Esophagus muscularis mucosa (tissue), 4 donors: Measurements from ENCODE around the gene RAB11FIP4. TPM values are rescaled to one million over a fixed set of nuclear protein-coding genes. Genes with fewer than 3 reads are reported as not detected.

Source experiments
- DNase-seq: peaks from one replicate; pipeline ENCODE4 v3.0.0-alpha.2; 2017; ENCODE audit errors: extremely low spot score
- H3K27ac ChIP-seq, 4 donors: fragments of 200-600 bp; sonication (generic); replicated peaks in 1 of 4; 1 replicate in 3 of 4; 2 replicates in 1 of 4; pipeline ENCODE4 v1.5.1; 2016 to 2019; ENCODE audit warnings: mild to moderate bottlenecking in 1 of 4
- H3K27me3 ChIP-seq, 4 donors: fragments of 200-600 bp; sonication (generic); one replicate each; pipeline versions ENCODE4 v1.5.1 to v1.6.0; 2016 to 2019
- H3K36me3 ChIP-seq, 4 donors: fragments of 200-600 bp; sonication (generic); one replicate each; pipeline ENCODE4 v1.5.1; 2016 to 2019
- H3K4me1 ChIP-seq, 4 donors: fragments of 200-600 bp; sonication (generic); one replicate each; pipeline ENCODE4 v1.5.1; 2016 to 2019
- H3K4me3 ChIP-seq, 4 donors: fragments of 200-600 bp; sonication (generic); 1 replicate in 2 of 4; 2 replicates in 2 of 4; pipeline ENCODE4 v1.5.1; 2016 to 2019; ENCODE audit warnings: mild to moderate bottlenecking in 4 of 4, moderate library complexity in 1 of 4
- H3K9me3 ChIP-seq, 4 donors: fragments of 200-600 bp; sonication (generic); 1 replicate in 3 of 4; 2 replicates in 1 of 4; pipeline ENCODE4 v1.5.1; 2016 to 2019
- CTCF ChIP-seq, 3 experiments: fragments of 200-600 bp in 2 of 3; fragments of 450-650 bp in 1 of 3; sonication (generic) in 2 of 3; IDR thresholded peaks; one replicate each; pipeline ENCODE4 v1.5.1; 2017 to 2019; ENCODE audit warnings: antibody characterized with exemption in 3 of 3, mild to moderate bottlenecking in 2 of 3, moderate library complexity in 1 of 3
- EP300 ChIP-seq: sonication (generic); formaldehyde crosslinking; IDR thresholded peaks from one replicate; pipeline ENCODE4 v1.6.1; 2017; ENCODE audit warnings: antibody characterized with exemption
- POLR2A ChIP-seq: fragments of 450-650 bp; IDR thresholded peaks from one replicate; pipeline ENCODE4 v1.6.1; 2017; ENCODE audit warnings: antibody characterized with exemption, moderate library complexity, mild to moderate bottlenecking, low read depth
- POLR2AphosphoS5 ChIP-seq, 2 donors: sonication (generic); formaldehyde crosslinking; IDR thresholded peaks; one replicate each; pipeline ENCODE4 v1.6.1; 2017; ENCODE audit warnings: antibody characterized with exemption in 2 of 2
- WGBS: methylation state at CpG from one replicate; pipeline ENCODE4 v1.1.5; 2018; 5-methylcytosine and 5-hydroxymethylcytosine counted together
- intact Hi-C: fragments of 100-400 bp; cut with DNase I; formaldehyde crosslinking; loops from one replicate; pipeline ENCODE4 v1.15.1; 2023
- total RNA-seq, 4 donors: library from RNA; depleted of rRNA; stranded (reverse); fragments of >200 nt; gene quantifications; one replicate each; pipeline versions ENCODE4 v1.1.0 to v1.2.1, GENCODE V29; 2016

RAB11FIP4 gene
- total RNA-seq, 4 donors from 2014 or later, result 0.75 to 2.3 (median 1.7) TPM

- Histone ChIP-seq H3K4me1 (no peaks in the 10 kb centered on the region), H3K4me3 (no peak overlapping the region), H3K36me3 (no peaks in the 10 kb centered on the region), H3K27me3 (no peaks in the 10 kb centered on the region), H3K27ac (no peak overlapping the region), H3K9me3 (no peaks in the 10 kb centered on the region)
- no peak for DNase-seq
- 79% methylated on average over 3 of the region's 3 CpGs for WGBS
- TF ChIP-seq EP300 (no peak), CTCF (IDR thresholded peaks at IDR 0.05) (no peak), POLR2A (no peak), POLR2AphosphoS5 (IDR thresholded peaks at IDR 0.05) (no peak)
- intact Hi-C loops, result no loop called here
Observed at GRCh38 chr17:31449746-31450145, 58.3 kb downstream of the RAB11FIP4 start.

GRCh38 chr17:31452101-31452500 is 60.6 kb downstream of the RAB11FIP4 start:
- TF ChIP-seq POLR2AphosphoS5 (IDR thresholded peaks at IDR 0.05) (no peak), EP300 (no peak), POLR2A (no peak), CTCF (IDR thresholded peaks at IDR 0.05) (no peak)
- intact Hi-C loops, result no loop called here

GRCh38 chr17:31452561-31453110 is 61.2 kb downstream of the RAB11FIP4 start:
- Histone ChIP-seq H3K27me3 (peaks cover 0 to 9% (median 0%) of the 10 kb centered on the region in 4 donors), H3K9me3 (no peaks in the 10 kb centered on the region), H3K36me3 (no peaks in the 10 kb centered on the region), H3K27ac (no peak overlapping the region), H3K4me3 (no peak overlapping the region), H3K4me1 (no peaks in the 10 kb centered on the region)
- no peak for DNase-seq
- intact Hi-C loops, result no loop called here
- 82% methylated on average over 9 of the region's 10 CpGs for WGBS
- TF ChIP-seq EP300, result no peak
- TF ChIP-seq POLR2AphosphoS5 (IDR thresholded peaks at IDR 0.05), result no peak
- no peak for TF ChIP-seq POLR2A

More at GRCh38 chr17:31452101-31452500, 60.6 kb downstream of the RAB11FIP4 start:
- Histone ChIP-seq H3K9me3 (no peaks in the 10 kb centered on the region), H3K27me3 (peaks cover 0 to 4% (median 0%) of the 10 kb centered on the region in 4 donors), H3K4me3 (no peak overlapping the region), H3K27ac (no peak overlapping the region), H3K4me1 (no peaks in the 10 kb centered on the region), H3K36me3 (no peaks in the 10 kb centered on the region)
- WGBS, result 74% methylated on average over 4 of the region's 4 CpGs
- DNase-seq, result no peak

GRCh38 chr17:31453896-31454295 is 62.4 kb downstream of the RAB11FIP4 start:
- H3K9me3 ChIP-seq, result no peaks in the 10 kb centered on the region
- H3K36me3 ChIP-seq, result no peaks in the 10 kb centered on the region
- 69% methylated on average over 2 of the region's 2 CpGs for WGBS
- H3K4me3 ChIP-seq, result no peak overlapping the region
- intact Hi-C loops, result no loop called here
- no peak for DNase-seq
- peaks cover 0 to 9% (median 0%) of the 10 kb centered on the region in 4 donors for H3K27me3 ChIP-seq
- H3K27ac ChIP-seq, result no peak overlapping the region
- TF ChIP-seq CTCF (IDR thresholded peaks at IDR 0.05), result no peak
- no peak for TF ChIP-seq POLR2AphosphoS5 (IDR thresholded peaks at IDR 0.05)
- TF ChIP-seq POLR2A, result no peak
- no peak for TF ChIP-seq EP300
- H3K4me1 ChIP-seq, result no peaks in the 10 kb centered on the region

GRCh38 chr17:31456814-31457213 is 65.3 kb downstream of the RAB11FIP4 start:
- 92% methylated on average over 5 of the region's 5 CpGs for whole genome bisulfite sequencing
- intact Hi-C loops, result no loop called here

More at GRCh38 chr17:31456814-31457213, 65.3 kb downstream of the RAB11FIP4 start:
- no peak overlapping the region for H3K4me3 ChIP-seq
- H3K9me3 ChIP-seq, result no peaks in the 10 kb centered on the region
- peaks cover 0 to 11% (median 7%) of the 10 kb centered on the region in 4 donors for H3K4me1 ChIP-seq
- no peak for TF ChIP-seq EP300
- TF ChIP-seq POLR2AphosphoS5 (IDR thresholded peaks at IDR 0.05), result no peak
- TF ChIP-seq POLR2A, result no peak
- no peak for TF ChIP-seq CTCF (IDR thresholded peaks at IDR 0.05)
- no peaks in the 10 kb centered on the region for H3K36me3 ChIP-seq
- DNase-seq, result no peak
- H3K27me3 ChIP-seq, result peaks cover 0 to 9% (median 0%) of the 10 kb centered on the region in 4 donors
- H3K27ac ChIP-seq, result no peak overlapping the region
